Gastrocnemius medialis (tissue), 4 donors: ENCODE measurements around the gene ARHGAP29. TPM values are rescaled to one million over a fixed set of nuclear protein-coding genes. Genes with fewer than 3 reads are reported as not detected.

Source experiments
- ATAC-seq, 2 donors: fragments of 150-250 bp; one replicate each; pipeline ENCODE4 v1.9.1; 2016
- DNase-seq, 2 donors: peaks; one replicate each; pipeline ENCODE4 v3.0.0-alpha.2; 2019
- H3K27ac ChIP-seq, 4 donors: fragments of 200-600 bp; sonication (generic); 1 replicate in 1 of 4; 2 replicates in 3 of 4; pipeline ENCODE4 v1.5.1; 2016 to 2018; ENCODE audit warnings: mild to moderate bottlenecking in 2 of 4, moderate library complexity in 1 of 4
- H3K27me3 ChIP-seq, 3 donors: fragments of 200-600 bp; sonication (generic) in 2 of 3; 1 replicate in 1 of 3; 2 replicates in 2 of 3; pipeline versions ENCODE4 v1.5.1 to v1.6.0; 2016 to 2019; ENCODE audit warnings: mild to moderate bottlenecking in 1 of 3, moderate library complexity in 1 of 3
- H3K36me3 ChIP-seq, 2 donors: fragments of 200-600 bp; sonication (generic) in 1 of 2; one replicate each; pipeline ENCODE4 v1.5.1; 2017 to 2018
- H3K4me1 ChIP-seq, 2 donors: fragments of 200-600 bp; sonication (generic) in 1 of 2; one replicate each; pipeline ENCODE4 v1.5.1; 2016 to 2017; ENCODE audit warnings: mild to moderate bottlenecking in 2 of 2
- H3K4me3 ChIP-seq, 4 donors: fragments of 200-600 bp; sonication (generic) in 3 of 4; 1 replicate in 1 of 4; 2 replicates in 3 of 4; pipeline ENCODE4 v1.5.1; 2016 to 2019; ENCODE audit warnings: mild to moderate bottlenecking in 2 of 4
- H3K9me3 ChIP-seq, 3 donors: fragments of 200-600 bp; sonication (generic) in 2 of 3; 1 replicate in 1 of 3; 2 replicates in 2 of 3; pipeline ENCODE4 v1.5.1; 2016 to 2019
- CTCF ChIP-seq, 5 experiments: fragments of 450-650 bp in 3 of 5; fragments of 200-600 bp in 2 of 5; sonication (generic) in 2 of 5; IDR thresholded peaks in 4 of 5; conservative IDR thresholded peaks in 1 of 5; 1 replicate in 4 of 5; 2 replicates in 1 of 5; pipeline ENCODE4 v1.5.1; 2016 to 2019; ENCODE audit warnings: antibody characterized with exemption in 5 of 5, mild to moderate bottlenecking in 3 of 5, moderate library complexity in 3 of 5
- POLR2A ChIP-seq, 2 donors: fragments of 450-650 bp; IDR thresholded peaks; one replicate each; pipeline ENCODE4 v1.6.1; 2017; ENCODE audit warnings: antibody characterized with exemption in 2 of 2, mild to moderate bottlenecking in 2 of 2, moderate library complexity in 2 of 2
- in situ Hi-C, 4 donors: fragments of 200-750 bp; cut with MboI; loops; one replicate each; pipeline versions ENCODE4 v1.15.0 to v1.8.0; 2017; ENCODE audit warnings: low sequenced_read_pairs in 4 of 4
- intact Hi-C: fragments of 100-400 bp; cut with DNase I; formaldehyde crosslinking; loops from one replicate; pipeline ENCODE4 v1.15.1; 2023; ENCODE audit warnings: low total_unique reads
- total RNA-seq, 4 donors: library from RNA; depleted of rRNA; stranded (reverse); fragments of >200 nt; gene quantifications; one replicate each; pipeline versions ENCODE4 v1.1.0 to v1.2.3, GENCODE V29; 2016

The ARHGAP29 gene
- total RNA-seq, 4 donors from 2014 or later = 10.0 to 13.5 (median 11.6) TPM

GRCh38 chr1:94280541-94280940 is 43.2 kb upstream of the ARHGAP29 start:
- in situ Hi-C loops = no loop called here
- no peak for TF ChIP-seq CTCF (IDR thresholded peaks at IDR 0.05 in 4 of 5, conservative IDR thresholded peaks at IDR 0.05 in 1 of 5)
- TF ChIP-seq POLR2A (IDR thresholded peaks at IDR 0.05) = no peak
- DNase-seq = no peak
- H3K9me3 ChIP-seq = no peaks in the 10 kb centered on the region
- intact Hi-C loops = no loop called here
- ATAC-seq = no peak
- H3K4me3 ChIP-seq = no peak overlapping the region
- no peak overlapping the region for H3K27ac ChIP-seq
- no peaks in the 10 kb centered on the region for H3K27me3 ChIP-seq
- no peaks in the 10 kb centered on the region for H3K36me3 ChIP-seq
- no peaks in the 10 kb centered on the region for H3K4me1 ChIP-seq

GRCh38 chr1:94279462-94279861 is 42.1 kb upstream of the ARHGAP29 start:
- H3K9me3 ChIP-seq = no peaks in the 10 kb centered on the region
- in situ Hi-C loops (no loop called here), intact Hi-C loops (no loop called here)
- H3K4me1 ChIP-seq = no peaks in the 10 kb centered on the region
- no peak overlapping the region for H3K4me3 ChIP-seq
- no peaks in the 10 kb centered on the region for H3K36me3 ChIP-seq
- no peaks in the 10 kb centered on the region for H3K27me3 ChIP-seq
- no peak overlapping the region for H3K27ac ChIP-seq
- no peak for TF ChIP-seq POLR2A (IDR thresholded peaks at IDR 0.05)
- TF ChIP-seq CTCF (IDR thresholded peaks at IDR 0.05 in 4 of 5, conservative IDR thresholded peaks at IDR 0.05 in 1 of 5) = no peak
- ATAC-seq = no peak
- DNase-seq = no peak

DNA sequence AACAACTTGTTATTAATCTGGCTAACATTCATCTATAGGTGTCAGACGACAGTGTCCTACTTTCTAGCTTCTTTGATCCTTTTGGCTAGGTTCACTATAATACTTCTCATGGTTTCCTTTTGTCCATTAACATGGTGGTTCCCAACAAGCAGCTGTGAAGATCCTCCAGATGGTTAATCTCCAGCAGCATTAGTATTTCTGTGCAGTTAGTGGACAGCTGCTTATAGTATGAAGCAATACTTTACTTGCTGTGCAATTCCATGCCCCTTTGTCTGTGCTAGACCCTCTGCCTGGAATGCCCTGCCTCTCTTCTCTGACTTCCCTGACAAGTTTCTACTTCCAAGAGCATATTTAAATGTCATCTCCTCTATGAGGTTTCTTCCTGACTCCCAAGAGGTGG is 41.7 kb upstream of the ARHGAP29 start:
- H3K4me1 ChIP-seq = no peaks in the 10 kb centered on the region
- intact Hi-C loops = no loop called here
- H3K27me3 ChIP-seq = no peaks in the 10 kb centered on the region
- H3K4me3 ChIP-seq = no peak overlapping the region
- no peak overlapping the region for H3K27ac ChIP-seq
- H3K36me3 ChIP-seq = no peaks in the 10 kb centered on the region
- DNase-seq (no peak), ATAC-seq (no peak)
- in situ Hi-C loops = no loop called here
- H3K9me3 ChIP-seq = no peaks in the 10 kb centered on the region
- TF ChIP-seq POLR2A (IDR thresholded peaks at IDR 0.05) (no peak), CTCF (IDR thresholded peaks at IDR 0.05 in 4 of 5, conservative IDR thresholded peaks at IDR 0.05 in 1 of 5) (no peak)

GRCh38 chr1:94276988-94277434 is 39.6 kb upstream of the ARHGAP29 start:
- peak overlapping the region in 2 of 4 donors; percentile 9 to 27 for H3K27ac ChIP-seq
- DNase-seq = no peak
- no peaks in the 10 kb centered on the region for H3K9me3 ChIP-seq
- intact Hi-C loops (no loop called here), in situ Hi-C loops (no loop called here)
- H3K27me3 ChIP-seq = no peaks in the 10 kb centered on the region
- peak; percentile 65 to 69 for ATAC-seq
- H3K36me3 ChIP-seq = no peaks in the 10 kb centered on the region
- TF ChIP-seq CTCF (IDR thresholded peaks at IDR 0.05 in 4 of 5, conservative IDR thresholded peaks at IDR 0.05 in 1 of 5) (no peak), POLR2A (IDR thresholded peaks at IDR 0.05) (no peak)
- no peaks in the 10 kb centered on the region for H3K4me1 ChIP-seq
- no peak overlapping the region for H3K4me3 ChIP-seq

- no peak for ATAC-seq
- intact Hi-C loops = no loop called here
- in situ Hi-C loops = no loop called here
Measured at GRCh38 chr1:94275083-94275482, 37.7 kb upstream of the ARHGAP29 start.

More at GRCh38 chr1:94275083-94275482, 37.7 kb upstream of the ARHGAP29 start:
- H3K27ac ChIP-seq = no peak overlapping the region
- H3K4me1 ChIP-seq = no peaks in the 10 kb centered on the region
- H3K27me3 ChIP-seq = no peaks in the 10 kb centered on the region
- TF ChIP-seq POLR2A (IDR thresholded peaks at IDR 0.05) (no peak), CTCF (IDR thresholded peaks at IDR 0.05 in 4 of 5, conservative IDR thresholded peaks at IDR 0.05 in 1 of 5) (no peak)
- H3K36me3 ChIP-seq = no peaks in the 10 kb centered on the region
- no peak for DNase-seq
- H3K4me3 ChIP-seq = no peak overlapping the region
- no peaks in the 10 kb centered on the region for H3K9me3 ChIP-seq
